Stimulated activated CD4-positive, alpha-beta T cell treated with anti-CD3 and anti-CD28 coated beads, Interleukin-2, amount 100 ng/mL, for 24 hours (primary cell): ENCODE data around the gene PLXND1.
A peak's percentile ranks its signal among the peaks of the same experiment; 100 is the strongest.

Experiments
- DNase-seq, 2 donors: peaks; one replicate each; pipeline ENCODE4 v3.0.0-alpha.2; 2020

The PLXND1 gene

DNA sequence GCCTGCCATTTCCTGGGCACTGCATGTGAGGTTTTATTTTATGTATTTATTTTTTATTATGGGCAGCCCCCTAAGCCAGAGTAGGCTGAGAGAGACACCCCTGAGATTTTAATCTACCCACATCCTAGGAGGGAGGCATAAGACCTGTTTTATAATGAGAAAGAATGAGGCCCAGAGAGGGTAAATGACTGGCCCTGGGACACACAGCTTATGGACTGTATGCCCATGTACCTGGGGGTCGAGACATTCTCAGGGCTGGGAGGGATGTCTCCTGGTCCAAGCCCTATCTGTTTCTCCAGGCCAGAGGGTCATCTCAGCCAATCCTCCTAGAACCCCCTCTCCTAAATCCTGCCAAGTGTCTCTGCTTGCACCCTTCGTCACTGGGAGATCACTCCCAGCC, 6.1 kb downstream of the PLXND1 start:
- DNase-seq, result no peak

DNA sequence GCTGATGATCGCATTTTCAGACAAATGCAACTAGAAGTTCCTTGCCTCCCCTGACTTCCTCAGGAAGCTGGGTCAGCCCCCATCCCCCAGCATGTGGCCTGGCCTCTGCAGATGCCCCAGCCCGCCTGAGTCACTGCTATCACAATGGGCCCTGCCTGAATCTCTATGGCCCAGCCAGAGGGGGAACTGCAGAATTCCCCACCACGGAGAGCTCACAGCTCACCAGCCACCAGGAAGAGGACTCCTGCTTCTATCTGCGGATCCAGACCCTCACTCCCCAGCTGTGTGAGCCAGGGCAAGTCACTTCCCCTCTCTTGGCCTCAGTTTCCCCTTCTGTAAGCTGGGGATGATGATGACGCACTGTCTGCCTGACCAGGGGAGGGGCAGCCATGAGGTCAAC, 6.9 kb downstream of the PLXND1 start:
- DNase-seq, result no peak

DNA sequence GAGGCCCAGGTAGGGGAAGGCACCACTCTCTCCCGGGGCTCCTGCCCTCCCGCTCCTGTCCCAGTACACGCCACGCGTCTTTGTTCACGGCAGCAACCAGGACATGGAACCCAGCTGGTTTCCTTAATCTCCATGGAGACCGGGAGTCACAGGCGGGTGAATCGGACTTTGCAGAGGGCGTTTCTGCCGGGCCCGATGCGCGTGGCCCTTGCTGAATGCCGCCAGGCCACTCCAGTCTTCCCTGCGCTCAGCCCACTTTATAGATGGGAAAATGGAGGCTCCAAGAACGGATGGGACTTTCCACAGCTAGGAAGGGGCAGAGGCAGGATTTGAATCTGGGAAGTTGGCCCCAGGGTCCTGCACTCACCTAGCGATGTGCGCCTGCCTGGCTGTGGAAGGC, 7.4 kb downstream of the PLXND1 start:
- no peak for DNase-seq

DNA sequence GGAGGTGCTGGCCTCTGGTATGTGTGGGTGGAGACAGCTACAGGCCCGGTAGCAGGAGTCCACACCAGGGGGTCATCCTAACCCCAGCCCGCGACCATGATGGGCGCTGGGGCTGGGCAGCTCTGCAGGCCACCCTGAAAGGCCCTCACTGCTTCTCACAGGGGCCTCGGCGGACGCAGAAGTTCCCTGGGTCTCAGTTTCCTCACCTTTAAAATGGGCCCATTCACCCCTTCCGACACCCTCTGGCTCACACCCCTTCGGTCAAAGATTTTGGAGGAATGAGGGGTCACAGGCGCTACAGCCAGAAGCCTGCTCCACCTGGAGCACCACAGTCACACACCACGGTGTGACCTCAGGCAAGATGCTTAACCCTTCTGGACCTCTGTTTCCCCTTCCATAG, 8.0 kb downstream of the PLXND1 start:
- no peak for DNase-seq

DNA sequence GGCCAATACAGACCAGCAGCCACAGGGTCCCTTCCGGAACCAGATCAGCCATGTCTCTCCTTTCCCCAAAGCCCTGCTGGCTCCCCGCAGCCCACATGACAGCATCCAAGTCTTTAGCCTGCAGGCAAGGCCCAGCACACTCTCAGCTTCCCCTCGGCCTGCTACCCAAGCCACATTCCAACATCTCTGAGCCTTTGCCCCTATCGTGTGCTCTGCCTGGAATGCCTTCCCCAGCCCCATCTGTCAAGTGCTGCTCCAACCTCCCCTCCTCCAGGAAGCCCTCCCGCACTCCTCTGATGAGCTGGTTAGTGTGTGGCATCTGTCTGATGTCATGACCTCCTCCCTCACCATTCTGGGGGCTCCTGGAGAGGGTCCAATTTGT, 8.5 kb downstream of the PLXND1 start:
- no peak for DNase-seq

DNA sequence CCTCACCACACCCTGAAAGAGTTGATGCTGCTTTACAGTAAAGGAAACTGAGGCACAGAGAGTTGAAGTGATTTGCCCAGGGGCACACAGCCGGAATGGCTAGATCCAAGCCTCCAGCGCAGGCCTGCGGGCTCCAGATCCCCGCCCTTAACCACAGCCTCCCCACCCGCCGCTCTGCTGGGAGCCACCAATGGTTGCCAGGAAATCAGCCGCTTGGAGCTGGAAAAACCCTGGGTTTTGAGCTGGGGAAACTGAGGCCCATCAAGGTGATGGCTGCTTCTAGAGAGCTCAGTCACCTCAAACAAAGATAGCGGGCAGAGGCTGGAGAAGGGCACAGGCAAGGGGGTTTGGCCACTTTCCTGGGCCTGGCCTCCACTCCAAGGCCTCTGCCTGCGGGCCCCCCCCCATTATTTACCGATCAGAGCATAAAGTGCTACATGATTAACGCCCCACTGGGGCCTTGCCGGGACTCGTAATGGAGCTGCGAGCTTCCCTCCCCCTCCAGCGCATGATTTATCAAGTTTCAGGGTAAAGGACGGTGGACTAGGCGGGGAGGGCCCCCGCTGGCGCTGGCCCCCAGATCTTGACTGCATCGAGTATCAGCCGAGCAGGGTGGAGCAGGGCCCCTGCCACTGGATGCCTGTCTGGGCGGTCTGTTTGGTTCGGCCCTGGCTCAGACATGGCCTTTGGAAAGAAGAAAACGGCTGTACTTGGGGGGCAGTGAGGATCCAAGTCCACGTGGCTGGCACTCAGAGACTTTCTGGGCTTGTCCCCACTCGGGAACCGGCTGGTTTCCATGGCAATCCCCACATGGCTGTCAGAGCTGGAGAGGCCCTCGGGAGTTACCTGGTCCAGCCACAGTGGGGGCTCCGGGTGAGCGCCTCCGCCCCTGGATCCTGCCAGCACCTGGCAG, 9.1 kb downstream of the PLXND1 start:
- DNase-seq, result no peak

DNA sequence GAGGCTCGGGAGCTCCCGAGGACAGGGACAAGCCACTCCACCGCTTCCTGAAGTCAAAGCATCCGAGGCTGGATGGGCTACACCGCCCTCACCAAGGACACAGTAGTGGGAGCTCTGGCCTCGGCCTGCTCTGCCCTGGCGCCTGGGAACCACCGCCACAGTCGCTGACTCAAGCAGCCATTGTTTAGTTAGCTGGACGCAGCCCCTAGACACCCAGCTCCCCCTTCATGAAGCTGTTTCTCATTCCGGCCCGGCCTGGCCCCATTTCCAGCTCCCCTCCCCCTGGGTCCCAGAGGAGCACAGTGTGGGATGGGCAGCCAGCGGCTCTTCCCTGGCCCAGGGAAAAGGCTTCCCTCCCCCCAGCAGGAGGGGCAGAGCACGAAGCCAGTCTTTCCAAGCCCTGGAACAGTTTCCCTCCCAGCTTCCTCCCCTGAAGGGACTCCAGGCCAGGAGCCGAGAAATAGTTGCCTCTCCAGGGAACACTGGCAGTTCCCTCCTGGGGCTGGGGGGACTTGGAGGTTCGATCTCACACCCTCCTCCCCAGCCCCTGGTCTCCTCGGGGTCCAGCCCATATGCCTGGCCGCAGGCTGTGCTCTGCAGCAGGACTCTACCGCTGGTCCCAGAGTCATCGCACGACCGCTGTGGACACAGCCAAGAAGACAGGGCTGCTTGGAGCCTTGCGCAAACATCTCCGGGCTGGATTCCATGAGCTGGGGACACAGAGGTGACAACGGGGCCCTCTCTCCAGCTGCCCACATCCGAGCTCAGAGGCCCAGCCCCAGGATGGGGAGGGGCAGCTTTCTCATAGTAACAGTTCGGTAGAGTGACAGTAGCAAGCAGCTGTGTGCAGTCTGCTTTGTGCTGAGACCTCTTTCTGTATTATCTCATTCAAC, 10.0 kb downstream of the PLXND1 start:
- DNase-seq, result no peak

DNA sequence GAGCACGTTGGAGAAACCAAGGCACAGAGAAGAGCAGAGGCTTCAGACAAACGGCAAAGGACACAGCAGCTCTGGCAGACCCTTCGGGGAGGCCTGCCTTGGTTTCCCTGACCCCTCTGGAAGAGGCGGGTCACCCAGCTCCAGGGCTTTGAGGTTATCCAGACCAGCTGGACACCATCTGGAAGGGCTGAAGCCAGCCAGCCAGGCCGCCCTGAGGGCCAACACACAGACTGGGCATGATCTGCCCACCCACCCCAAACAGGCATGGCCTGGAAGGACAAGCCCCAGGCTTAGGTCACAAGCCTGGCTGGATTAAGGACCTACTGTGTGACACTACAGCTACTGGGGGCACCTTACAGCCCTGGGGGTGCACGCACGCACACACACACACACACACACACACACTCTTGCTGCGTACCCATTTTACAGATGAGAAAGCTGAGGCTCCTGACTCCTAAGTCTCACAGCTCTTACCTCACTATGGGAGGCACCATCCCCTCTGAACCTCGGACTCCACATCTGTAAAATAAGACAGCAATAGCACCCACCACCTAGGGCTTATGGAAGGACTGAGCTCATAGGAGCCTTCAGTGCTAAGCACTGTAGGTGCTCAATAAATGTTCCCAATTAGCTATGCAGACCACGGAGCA, 10.8 kb downstream of the PLXND1 start:
- no peak for DNase-seq

DNA sequence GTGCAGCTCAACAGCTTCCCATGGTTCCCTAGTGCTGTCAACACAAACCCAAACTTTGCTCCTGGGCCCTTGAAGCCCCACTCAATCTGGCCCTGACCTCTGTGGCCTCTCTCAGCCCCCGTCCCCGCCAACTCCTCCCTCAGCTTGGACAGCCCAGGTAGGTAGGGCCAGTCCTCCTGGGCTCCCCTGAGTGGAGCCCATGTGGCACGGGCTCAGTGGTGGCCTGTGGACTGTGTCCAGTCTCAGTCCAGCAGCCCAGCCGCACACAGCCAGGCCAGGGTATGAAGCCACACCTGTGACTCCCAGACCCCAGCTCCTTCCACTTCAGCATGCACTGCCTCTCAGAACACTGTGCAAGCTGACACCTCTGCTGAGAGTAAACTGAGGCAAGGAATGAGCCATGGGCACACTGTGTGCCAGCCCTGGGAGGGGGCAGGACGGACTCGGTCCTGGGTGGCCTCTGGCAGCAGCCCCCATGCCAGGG, 11.5 kb downstream of the PLXND1 start:
- no peak for DNase-seq

DNA sequence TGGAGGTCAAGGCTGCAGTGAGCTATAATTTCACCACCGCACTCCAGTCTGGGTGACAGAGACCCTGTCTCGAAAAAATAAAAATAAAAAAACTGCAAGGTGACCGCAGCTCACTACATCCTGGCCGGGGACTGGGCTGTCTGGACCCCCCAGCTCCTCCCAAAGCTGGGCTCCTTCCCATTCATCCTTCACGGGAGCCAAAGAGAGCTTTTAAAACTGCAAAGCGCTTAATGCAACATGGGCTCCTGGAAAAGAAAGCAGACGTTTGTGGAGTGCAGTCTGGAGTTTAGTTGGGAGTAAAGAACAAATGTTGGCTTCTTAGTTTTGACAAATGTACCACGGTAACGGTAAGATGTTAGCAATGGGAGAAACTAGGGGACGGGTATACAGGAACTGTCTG, 12.1 kb downstream of the PLXND1 start:
- no peak for DNase-seq

DNA sequence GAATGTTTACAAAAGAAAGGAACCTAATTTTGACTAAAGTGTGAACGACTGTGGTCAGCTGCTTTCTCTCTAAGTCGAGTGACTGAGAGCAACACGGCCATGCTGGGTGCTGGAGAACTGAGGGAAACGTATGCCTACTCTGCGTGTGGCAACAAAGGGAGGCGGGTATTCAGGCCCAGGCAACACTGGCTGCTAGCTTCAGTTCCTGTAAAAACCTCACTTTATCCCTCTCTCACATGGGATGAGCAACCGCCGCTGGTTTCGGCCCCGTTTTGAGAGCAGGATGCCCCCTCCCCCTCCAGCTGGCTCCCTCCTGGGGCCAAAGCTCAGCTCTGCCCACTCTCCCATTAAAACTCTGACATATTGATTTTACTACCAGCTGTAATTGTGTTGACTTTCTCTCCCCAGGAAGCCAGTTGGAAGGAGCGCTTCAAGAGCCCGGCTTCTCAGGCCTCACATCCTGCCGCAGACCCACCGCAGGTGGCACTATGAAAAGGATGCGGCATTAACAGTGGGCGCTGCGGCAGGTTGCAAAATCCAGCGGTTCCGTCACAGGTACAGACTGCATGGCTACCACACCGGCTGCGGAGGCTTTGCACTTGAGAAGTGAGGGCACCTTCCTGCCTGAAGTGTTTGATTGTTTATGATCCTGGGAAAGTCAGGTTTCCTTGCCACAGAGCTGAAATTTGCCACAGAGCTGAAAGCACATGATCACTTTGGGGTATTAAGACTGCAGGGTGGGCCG, 12.7 kb downstream of the PLXND1 start:
- peak; percentile 49 to 72 for DNase-seq

DNA sequence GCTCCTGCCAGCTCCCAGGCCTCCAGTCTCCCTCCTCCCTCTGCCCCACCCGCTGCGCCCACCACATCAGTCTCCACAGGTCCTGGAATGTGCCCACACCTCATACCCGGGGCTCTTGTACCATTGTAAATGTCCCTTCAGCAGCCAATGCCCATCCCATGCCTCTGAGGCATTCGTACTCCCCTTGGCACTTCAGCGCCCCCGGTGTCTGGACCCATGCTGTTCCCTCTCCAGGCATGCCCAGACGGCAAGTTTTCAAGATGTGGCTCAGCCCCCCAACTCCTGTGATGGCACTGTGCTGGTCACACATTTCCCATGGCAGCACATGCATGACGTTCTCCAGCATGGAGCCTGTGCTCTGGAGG, 13.3 kb downstream of the PLXND1 start:
- DNase-seq, result no peak

DNA sequence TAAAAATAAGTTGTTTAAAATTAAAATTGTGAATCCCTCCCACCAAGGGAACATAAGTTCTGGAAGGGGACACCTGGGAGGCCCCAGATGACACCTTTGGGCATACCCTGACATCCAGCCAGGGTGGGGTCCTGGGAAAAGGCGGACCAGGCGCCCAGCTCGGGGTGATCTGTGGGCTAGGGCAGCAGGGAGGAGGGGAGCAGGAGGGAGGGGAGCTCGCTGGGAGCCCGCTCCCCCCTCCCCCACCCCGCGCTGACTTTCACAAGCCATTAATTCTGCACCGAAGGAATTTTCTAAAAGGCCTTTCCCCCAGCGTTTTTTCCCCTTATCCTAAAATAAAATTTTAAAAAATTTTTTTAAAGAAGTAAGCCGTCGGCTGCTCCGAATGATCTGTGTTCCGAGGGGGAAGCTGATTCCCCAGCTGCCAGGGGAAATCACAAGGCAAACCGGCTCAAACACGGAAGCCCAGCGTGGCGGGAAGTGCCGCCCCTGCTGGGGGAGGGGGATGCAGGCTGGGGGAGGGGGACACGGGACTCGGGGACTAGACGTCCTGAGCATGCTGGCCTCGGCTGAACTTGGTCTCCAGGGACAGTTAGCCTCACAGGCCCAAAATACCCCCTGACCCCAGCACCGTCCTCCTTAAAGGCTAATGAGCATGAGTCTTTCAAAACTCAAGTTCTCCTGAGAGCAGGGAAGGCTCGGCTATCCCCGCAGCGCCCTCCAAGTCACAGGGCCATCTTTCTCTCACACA, 13.9 kb downstream of the PLXND1 start:
- no peak for DNase-seq

DNA sequence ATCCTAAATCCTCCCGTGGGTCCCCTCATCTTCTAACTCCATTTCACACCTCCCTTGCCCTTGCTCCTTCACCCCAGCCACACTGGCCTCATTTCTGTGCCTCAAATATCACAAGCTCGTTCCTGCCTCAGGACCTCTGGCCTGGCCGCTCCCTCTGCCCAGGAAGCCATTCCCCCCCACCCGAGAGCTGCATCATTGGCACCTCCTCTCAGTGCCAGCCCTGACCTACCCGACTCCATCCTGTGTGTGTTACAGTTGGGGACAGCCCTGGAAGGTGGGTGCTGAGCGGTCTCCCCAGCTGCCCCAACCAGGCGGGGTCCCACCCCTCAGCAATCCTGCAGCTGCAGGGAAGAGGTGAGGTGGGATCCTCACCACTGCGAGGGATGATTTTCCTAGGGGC, 14.5 kb downstream of the PLXND1 start:
- no peak for DNase-seq

DNA sequence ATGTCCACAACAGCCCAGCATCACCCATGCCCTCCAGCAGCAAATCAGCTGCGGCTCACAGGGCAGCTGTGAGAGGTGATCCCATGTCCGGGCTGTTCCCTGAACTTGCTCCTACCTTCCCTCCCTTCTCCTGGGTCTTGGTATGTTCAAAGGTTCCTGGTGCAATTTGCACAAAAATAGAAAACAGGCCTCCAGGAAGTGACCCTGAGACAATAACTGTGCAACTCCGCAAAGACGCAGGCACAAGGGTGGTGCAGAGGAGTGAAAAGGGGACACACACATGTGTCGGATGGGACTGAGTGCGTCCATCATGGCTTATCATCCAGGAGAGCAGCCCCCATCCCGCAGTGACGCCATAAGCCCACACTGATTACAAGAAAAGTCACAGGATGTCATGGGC, 16.3 kb downstream of the PLXND1 start:
- DNase-seq, result no peak

DNA sequence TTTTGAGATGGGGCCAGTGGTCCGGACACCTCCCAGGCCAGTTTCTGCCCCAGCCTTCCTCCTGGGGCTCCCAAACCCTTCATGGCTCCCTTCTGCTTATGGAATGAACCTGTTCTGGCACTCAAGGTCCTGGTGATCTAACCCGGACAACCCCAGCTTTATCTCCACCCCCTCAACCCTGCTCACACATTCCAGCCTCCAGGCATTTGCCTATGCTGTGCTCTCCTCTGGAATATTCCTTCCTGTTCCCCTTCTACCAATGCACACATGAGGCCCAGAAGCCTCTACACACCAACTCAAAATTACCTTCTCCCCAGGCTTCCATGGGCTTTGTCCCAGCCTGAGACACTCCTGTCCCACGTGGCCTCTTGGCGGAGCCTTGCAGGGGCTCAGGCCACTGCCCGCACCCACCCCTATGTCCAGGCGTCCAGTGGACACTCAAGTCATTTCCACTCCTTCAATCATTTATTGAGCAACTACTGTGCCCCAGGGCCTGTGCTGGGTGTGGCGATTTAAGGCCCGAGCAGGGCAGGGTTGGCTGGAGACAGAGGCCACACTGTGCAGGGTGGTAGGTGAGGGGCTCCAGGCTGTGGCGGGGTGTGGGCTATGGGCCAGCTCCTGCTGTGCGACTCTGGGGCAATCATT, 18.8 kb downstream of the PLXND1 start:
- no peak for DNase-seq

DNA sequence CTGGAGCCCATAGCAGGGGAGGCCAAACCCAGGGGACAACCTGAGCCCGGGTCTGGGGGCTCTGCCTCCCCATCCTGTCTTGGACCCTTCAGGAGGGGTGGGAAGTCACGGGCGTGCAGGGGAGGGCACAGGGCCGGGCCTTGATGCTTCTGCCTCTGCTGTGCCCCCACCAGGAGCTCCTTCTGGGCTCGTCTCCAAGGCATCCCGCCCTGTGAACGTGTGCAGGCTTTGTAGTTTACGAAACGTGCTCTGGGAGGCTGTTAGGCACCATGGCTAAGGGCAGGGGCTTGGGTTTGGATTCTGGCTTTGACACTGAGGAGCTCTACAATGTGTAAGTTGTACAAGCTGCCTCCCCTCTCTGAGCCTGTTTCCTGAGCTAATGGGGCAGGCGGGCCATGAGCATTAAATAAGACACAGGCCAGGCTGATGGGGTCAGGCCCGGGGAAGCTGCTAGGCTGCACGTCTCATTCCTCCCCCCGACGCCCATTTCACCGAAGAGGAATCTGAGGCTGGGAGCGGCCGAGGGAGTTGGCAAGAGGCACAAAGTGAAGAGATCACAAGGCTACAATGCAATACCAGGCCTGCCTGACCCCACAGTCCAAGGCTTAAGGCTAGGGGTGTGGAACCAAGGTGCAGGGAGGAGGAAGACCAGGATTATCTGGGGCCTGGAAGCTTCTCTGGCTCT, 19.6 kb downstream of the PLXND1 start:
- no peak for DNase-seq

DNA sequence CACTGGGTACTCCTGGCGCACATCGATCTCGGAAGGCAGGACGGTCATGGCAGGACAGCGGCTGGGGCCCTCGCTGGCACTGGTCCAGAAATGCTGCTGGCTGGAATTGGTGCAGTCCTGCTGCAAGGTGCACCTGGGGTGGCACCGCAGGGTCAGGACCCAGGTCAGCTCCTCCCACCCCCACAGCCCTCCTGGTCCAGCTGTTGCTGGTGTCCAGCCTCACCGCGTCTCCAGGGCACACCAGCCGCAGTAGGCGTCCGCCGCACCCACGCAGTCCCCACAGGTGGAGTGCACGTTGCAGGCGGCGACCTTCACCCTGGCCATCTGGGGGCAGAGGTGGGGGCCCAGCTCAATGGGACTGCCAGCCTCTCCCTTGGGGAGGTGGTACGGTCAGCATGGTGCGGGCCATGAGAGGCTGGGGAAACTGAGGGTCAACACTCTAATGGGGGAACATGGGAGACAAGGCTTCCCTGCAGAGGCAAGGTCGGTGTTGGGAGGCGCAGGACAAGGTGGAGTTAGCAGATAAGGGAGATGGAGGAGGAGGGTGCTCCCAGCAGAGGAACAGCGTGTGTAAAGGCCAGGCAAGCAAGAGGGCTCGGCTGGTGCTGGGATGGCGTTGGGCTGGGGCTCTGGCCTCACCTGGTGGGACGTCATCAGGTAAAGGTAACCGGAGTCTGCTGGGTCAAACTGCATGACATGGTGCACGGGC, 20.4 kb downstream of the PLXND1 start:
- DNase-seq, result no peak

DNA sequence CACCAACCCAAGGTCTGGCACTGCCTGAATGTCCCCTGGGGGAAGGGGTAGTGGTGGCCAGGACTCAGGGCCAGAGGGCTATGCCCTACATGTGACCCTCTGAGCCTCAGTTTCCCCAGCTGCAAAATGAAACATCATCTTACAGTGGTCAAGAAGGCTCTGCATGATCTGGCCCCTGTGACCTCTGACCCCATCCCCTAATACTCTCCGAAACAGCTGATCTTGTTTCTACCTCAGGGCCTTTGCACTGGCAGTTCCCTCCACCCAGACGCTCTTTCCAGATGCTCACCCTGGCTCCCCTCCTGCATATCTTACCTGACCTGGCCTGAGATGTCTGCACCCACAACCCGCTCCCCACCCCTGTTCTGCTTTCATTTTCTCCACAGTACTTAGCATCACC, 21.8 kb downstream of the PLXND1 start:
- DNase-seq, result no peak

DNA sequence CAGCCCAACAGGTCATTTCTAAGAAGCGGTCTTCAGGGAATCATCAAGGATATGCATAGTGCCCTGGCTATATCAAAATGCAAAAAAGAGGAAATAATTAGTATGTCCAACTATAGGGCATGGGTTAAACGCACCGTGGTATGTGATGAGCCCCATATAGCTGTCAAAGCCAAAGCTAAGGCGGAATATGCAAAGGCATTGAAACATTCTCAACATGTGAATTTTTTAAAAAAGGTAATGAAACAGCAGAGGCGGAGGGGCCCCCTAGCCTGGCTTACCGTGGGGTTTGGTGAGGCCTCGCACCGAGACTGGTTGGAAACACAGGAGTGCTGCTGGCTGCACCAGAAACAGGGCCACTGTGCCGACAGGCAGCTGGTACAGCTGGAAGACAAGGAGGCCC, 23.2 kb downstream of the PLXND1 start:
- no peak for DNase-seq
